ENCODE measurements around the gene FBXW5. TPM values are rescaled to one million over a fixed set of nuclear protein-coding genes. Genes with fewer than 3 reads are reported as not detected.

FBXW5 gene
- total RNA-seq, 5 donors from 2014 or later (not counting 1 experiment from before 2014, with no cell fraction given): 60.9 to 161 (median 145) TPM

DNA sequence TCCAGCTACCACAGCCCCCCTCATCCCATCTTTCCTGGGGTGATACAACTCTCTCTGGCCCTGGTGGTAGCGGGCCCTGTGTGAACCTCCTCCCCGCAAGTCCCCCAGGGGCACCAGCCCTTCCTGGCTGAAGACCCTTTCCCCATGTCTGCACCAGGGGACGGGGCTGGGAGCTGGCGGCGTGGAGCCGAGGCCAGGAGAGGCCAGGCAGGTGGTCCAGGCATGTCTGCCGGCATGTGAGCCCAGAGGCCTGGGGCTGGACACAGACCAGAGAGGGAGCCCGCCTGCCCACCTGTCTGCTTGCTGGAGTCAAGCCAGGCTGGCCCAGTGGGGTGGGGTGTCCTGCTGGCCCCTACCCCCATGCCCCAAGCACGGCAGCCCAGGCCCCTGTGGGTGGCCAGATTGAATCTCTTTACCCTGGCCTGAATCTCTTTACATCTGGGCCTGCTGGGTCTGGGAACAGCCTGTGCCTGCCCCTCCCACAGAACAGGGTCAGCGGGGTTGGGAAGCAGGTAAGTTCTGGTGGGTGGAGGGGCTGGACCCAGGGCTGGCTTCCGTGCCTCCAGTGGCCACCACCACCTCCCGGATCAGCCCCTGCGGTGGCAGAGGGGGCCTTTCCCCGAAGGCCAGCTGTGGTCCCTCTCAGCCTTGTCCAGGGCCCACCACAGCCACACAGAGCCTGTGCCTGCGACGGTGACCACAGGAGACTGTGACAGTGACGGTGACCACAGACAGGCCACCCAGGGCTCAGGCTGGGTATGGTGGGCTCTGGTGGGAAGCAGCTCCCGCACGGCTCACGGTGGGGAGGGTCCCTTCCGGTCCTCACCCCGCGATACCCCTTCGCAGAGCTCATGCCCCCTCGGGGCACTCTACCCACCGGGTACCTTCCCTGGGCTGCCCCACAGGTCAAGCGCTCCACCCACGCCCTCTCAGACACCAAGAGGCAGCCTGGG, 14.6 kb upstream of the FBXW5 start:
- H3K4me1 ChIP-seq (ENCODE audit: control insufficient read depth in 1 of 2, extremely low read depth in 1 of 2, insufficient read depth in 2 of 2, low read length in 2 of 2): peaks cover 2 to 69% of the 10 kb centered on the region in 2 experiments
- Mint-ChIP-seq H3K27ac (peak overlapping the region; percentile 27 to 92), H3K36me3 (no peaks in the 10 kb centered on the region), H3K27me3 (no peaks in the 10 kb centered on the region), H3K4me1 (peaks cover 10 to 35% (median 29%) of the 10 kb centered on the region in 3 donors), H3K9me3 (peaks cover 0 to 2% (median 0%) of the 10 kb centered on the region in 3 donors), H3K4me3 (peak overlapping the region in 1 of 3 donors; percentile 62)
- ATAC-seq (replicated peaks in 1 of 4) (no peak), DNase-seq (no peak)
- no peaks in the 10 kb centered on the region for H3K9me3 ChIP-seq
- POLR2A ChIA-PET: interaction anchor here in 1 of 2 donors (0.6 kb wide), 1 partner anchor 208 kb away, joined by 7 read pairs; no protein-coding TSS in a partner anchor
- H3K36me3 ChIP-seq (ENCODE audit: control insufficient read depth in 2 of 2, extremely low read depth in 1 of 2, insufficient read depth in 1 of 2, low read length in 1 of 2): no peaks in the 10 kb centered on the region
- H3K27me3 ChIP-seq (replicated peaks in 1 of 2; ENCODE audit: control insufficient read depth in 2 of 2, extremely low read depth in 1 of 2, insufficient read depth in 2 of 2, low read length in 1 of 2): peaks cover 0 to 3% of the 10 kb centered on the region in 2 experiments
- WGBS (ENCODE audit: insufficient coverage): 88% methylated on average over 22 of the region's 28 CpGs
- H3K4me3 ChIP-seq (ENCODE audit: control insufficient read depth in 1 of 2, extremely low read depth in 1 of 2, low read length in 1 of 2): no peak overlapping the region
- CTCF ChIA-PET: no interaction called here
- peak overlapping the region; percentile 69 for H3K27ac ChIP-seq (ENCODE audit: low read length)

DNA sequence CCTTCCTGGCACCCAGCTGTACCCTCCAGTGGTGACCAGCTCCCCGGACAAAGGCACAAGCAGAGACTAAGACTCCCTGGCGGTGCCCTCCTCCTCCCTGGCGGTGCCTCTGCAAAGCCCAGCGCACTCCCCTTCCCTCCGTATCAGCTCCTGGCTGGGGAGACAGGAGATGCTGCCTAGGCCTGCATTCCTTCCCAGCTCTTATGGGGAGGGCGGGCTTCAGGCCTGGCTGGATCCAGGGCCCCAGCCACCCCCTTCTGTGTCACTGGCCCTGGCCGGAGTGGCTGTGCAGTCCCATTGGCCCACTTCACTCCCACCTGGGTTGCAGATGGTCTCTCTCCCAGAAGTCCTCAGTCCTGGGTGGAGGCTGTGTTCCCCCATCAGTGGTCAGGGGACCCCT, 13.9 kb upstream of the FBXW5 start:
- H3K4me3 Mint-ChIP-seq: no peak overlapping the region
- Histone ChIP-seq H3K9me3 (no peaks in the 10 kb centered on the region), H3K27ac (ENCODE audit: low read length) (peak overlapping the region; percentile 69), H3K4me3 (ENCODE audit: control insufficient read depth in 1 of 2, extremely low read depth in 1 of 2, low read length in 1 of 2) (no peak overlapping the region), H3K27me3 (replicated peaks in 1 of 2; ENCODE audit: control insufficient read depth in 2 of 2, extremely low read depth in 1 of 2, insufficient read depth in 2 of 2, low read length in 1 of 2) (peaks cover 0 to 3% of the 10 kb centered on the region in 2 experiments), H3K4me1 (ENCODE audit: control insufficient read depth in 1 of 2, extremely low read depth in 1 of 2, insufficient read depth in 2 of 2, low read length in 2 of 2) (peaks cover 2 to 62% of the 10 kb centered on the region in 2 experiments), H3K36me3 (ENCODE audit: control insufficient read depth in 2 of 2, extremely low read depth in 1 of 2, insufficient read depth in 1 of 2, low read length in 1 of 2) (no peaks in the 10 kb centered on the region)
- no peaks in the 10 kb centered on the region for H3K27me3 Mint-ChIP-seq
- no peaks in the 10 kb centered on the region for H3K36me3 Mint-ChIP-seq
- peaks cover 0 to 2% (median 0%) of the 10 kb centered on the region in 3 donors for H3K9me3 Mint-ChIP-seq
- ChIA-PET POLR2A (no interaction called here), CTCF (no interaction called here)
- H3K27ac Mint-ChIP-seq: peak overlapping the region; percentile 27 to 52
- WGBS (ENCODE audit: insufficient coverage): 96% methylated on average over 4 of the region's 7 CpGs
- peaks cover 10 to 35% (median 29%) of the 10 kb centered on the region in 3 donors for H3K4me1 Mint-ChIP-seq
- DNase-seq (no peak), ATAC-seq (replicated peaks in 1 of 4) (no peak)

DNA sequence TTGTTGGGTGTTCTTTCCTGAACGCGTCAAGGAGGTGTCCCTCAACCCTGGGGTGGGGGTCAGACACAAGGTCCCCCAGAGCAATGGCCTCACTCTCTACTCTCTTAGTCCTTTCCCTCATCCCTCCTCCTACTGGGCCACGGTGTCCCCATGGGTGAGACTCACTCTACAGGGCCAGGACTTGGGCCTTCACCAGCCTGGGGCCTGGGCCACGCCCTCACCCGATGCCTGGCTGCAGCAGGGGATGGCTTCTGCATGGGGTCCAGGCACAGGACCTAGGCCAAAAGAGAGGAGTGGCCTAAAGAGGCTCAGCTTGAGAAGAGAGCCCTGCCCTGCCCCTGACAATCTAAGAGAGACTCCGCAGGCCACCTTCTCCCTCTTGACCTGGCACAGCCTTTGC, 13.4 kb upstream of the FBXW5 start:
- Histone ChIP-seq H3K4me3 (ENCODE audit: control insufficient read depth in 1 of 2, extremely low read depth in 1 of 2, low read length in 1 of 2) (no peak overlapping the region), H3K4me1 (ENCODE audit: control insufficient read depth in 1 of 2, extremely low read depth in 1 of 2, insufficient read depth in 2 of 2, low read length in 2 of 2) (peaks cover 2 to 56% of the 10 kb centered on the region in 2 experiments), H3K36me3 (ENCODE audit: control insufficient read depth in 2 of 2, extremely low read depth in 1 of 2, insufficient read depth in 1 of 2, low read length in 1 of 2) (no peaks in the 10 kb centered on the region), H3K27ac (ENCODE audit: low read length) (no peak overlapping the region), H3K9me3 (no peaks in the 10 kb centered on the region), H3K27me3 (replicated peaks in 1 of 2; ENCODE audit: control insufficient read depth in 2 of 2, extremely low read depth in 1 of 2, insufficient read depth in 2 of 2, low read length in 1 of 2) (peaks cover 0 to 3% of the 10 kb centered on the region in 2 experiments)
- Mint-ChIP-seq H3K27me3 (no peaks in the 10 kb centered on the region), H3K4me1 (peaks cover 10 to 30% (median 24%) of the 10 kb centered on the region in 3 donors), H3K4me3 (no peak overlapping the region), H3K9me3 (peaks cover 0 to 2% (median 0%) of the 10 kb centered on the region in 3 donors), H3K27ac (no peak overlapping the region), H3K36me3 (no peaks in the 10 kb centered on the region)
- WGBS (ENCODE audit: insufficient coverage): 93% methylated on average over 4 of the region's 6 CpGs
- no peak for ATAC-seq (replicated peaks in 1 of 4)
- POLR2A ChIA-PET: no interaction called here
- no peak for DNase-seq
- CTCF ChIA-PET: no interaction called here

DNA sequence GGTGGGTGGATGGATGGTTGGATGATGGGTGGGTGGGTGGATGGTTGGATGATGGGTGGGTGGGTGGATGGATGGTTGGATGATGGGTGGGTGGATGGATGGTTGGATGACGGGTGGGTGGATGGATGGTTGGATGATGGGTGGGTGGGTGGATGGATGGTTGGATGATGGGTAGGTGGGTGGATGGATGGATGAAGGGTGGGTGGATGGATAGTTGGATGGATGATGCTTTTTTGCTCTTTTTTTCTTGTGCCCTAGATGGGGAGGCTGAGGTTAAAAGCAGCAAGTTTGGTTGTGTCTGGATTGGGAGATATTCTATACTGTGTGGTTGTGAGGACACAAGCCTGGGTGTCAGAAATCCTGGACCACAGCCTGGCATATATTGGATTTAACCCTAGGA, 12.9 kb upstream of the FBXW5 start:
- DNase-seq (no peak), ATAC-seq (replicated peaks in 1 of 4) (no peak)
- no peaks in the 10 kb centered on the region for H3K36me3 ChIP-seq (ENCODE audit: control insufficient read depth in 2 of 2, extremely low read depth in 1 of 2, insufficient read depth in 1 of 2, low read length in 1 of 2)
- H3K9me3 ChIP-seq: no peaks in the 10 kb centered on the region
- H3K4me1 Mint-ChIP-seq: peaks cover 10 to 26% (median 20%) of the 10 kb centered on the region in 3 donors
- no peak overlapping the region for H3K27ac Mint-ChIP-seq
- ChIA-PET CTCF (no interaction called here), POLR2A (no interaction called here)
- H3K27me3 Mint-ChIP-seq: no peaks in the 10 kb centered on the region
- WGBS (ENCODE audit: insufficient coverage): 100% methylated on average over 1 of the region's 1 CpG
- no peak overlapping the region for H3K4me3 ChIP-seq (ENCODE audit: control insufficient read depth in 1 of 2, extremely low read depth in 1 of 2, low read length in 1 of 2)
- H3K4me3 Mint-ChIP-seq: no peak overlapping the region
- H3K27me3 ChIP-seq (replicated peaks in 1 of 2; ENCODE audit: control insufficient read depth in 2 of 2, extremely low read depth in 1 of 2, insufficient read depth in 2 of 2, low read length in 1 of 2): peaks cover 0 to 3% of the 10 kb centered on the region in 2 experiments
- H3K4me1 ChIP-seq (ENCODE audit: control insufficient read depth in 1 of 2, extremely low read depth in 1 of 2, insufficient read depth in 2 of 2, low read length in 2 of 2): peaks cover 2 to 52% of the 10 kb centered on the region in 2 experiments
- H3K9me3 Mint-ChIP-seq: peaks cover 0 to 2% (median 0%) of the 10 kb centered on the region in 3 donors
- H3K36me3 Mint-ChIP-seq: no peaks in the 10 kb centered on the region
- no peak overlapping the region for H3K27ac ChIP-seq (ENCODE audit: low read length)

DNA sequence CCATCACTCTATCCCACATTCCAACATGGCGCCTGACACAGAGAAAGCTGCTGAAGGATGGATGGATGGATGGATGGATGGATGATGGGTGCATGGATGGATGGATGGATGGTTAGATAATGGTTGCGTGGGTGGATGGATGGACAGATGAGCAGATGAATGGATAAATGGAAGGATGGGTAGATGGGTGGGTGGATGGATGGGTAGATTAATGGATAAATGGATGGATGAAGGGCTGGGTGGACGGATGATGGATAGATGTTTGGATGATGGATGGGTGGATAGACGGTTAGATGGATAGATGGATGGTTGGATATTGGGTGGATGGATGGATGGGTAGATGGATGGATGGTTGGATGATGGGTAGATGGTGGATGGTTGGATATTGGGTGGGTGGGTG, 12.1 kb upstream of the FBXW5 start:
- ChIA-PET CTCF (no interaction called here), POLR2A (no interaction called here)
- H3K27me3 ChIP-seq (replicated peaks in 1 of 2; ENCODE audit: control insufficient read depth in 2 of 2, extremely low read depth in 1 of 2, insufficient read depth in 2 of 2, low read length in 1 of 2): peaks cover 0 to 3% of the 10 kb centered on the region in 2 experiments
- H3K9me3 ChIP-seq: no peaks in the 10 kb centered on the region
- no peak overlapping the region for H3K4me3 ChIP-seq (ENCODE audit: control insufficient read depth in 1 of 2, extremely low read depth in 1 of 2, low read length in 1 of 2)
- H3K4me1 ChIP-seq (ENCODE audit: control insufficient read depth in 1 of 2, extremely low read depth in 1 of 2, insufficient read depth in 2 of 2, low read length in 2 of 2): peaks cover 2 to 43% of the 10 kb centered on the region in 2 experiments
- H3K36me3 Mint-ChIP-seq: no peaks in the 10 kb centered on the region
- ATAC-seq (replicated peaks in 1 of 4) (no peak), DNase-seq (no peak)
- peaks cover 0 to 2% (median 0%) of the 10 kb centered on the region in 3 donors for H3K9me3 Mint-ChIP-seq
- WGBS (ENCODE audit: insufficient coverage): 100% methylated on average over 3 of the region's 4 CpGs
- no peak overlapping the region for H3K4me3 Mint-ChIP-seq
- H3K27ac Mint-ChIP-seq: no peak overlapping the region
- H3K27me3 Mint-ChIP-seq: no peaks in the 10 kb centered on the region
- H3K27ac ChIP-seq (ENCODE audit: low read length): no peak overlapping the region
- H3K4me1 Mint-ChIP-seq: peaks cover 10 to 20% (median 17%) of the 10 kb centered on the region in 3 donors
- no peaks in the 10 kb centered on the region for H3K36me3 ChIP-seq (ENCODE audit: control insufficient read depth in 2 of 2, extremely low read depth in 1 of 2, insufficient read depth in 1 of 2, low read length in 1 of 2)

DNA sequence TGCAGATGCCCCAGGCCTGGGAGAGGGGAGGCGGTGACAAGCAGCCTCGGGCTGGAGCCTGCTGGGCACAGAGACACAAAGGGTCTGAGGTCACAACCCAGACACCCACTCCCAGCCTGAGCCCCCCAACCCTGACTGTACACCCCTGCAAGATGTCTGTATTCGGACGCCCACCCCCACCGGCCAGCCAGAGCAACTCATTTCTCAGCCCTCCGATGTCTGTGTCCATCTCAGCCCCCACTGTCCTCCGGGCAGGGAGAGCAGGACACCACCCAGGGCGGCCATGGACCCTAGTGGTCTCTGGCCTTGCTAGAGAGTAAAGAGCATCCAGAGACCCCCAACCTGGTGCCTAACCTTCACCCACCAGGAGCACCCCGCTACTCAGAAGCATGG, 11.4 kb upstream of the FBXW5 start:
- Mint-ChIP-seq H3K27me3 (no peaks in the 10 kb centered on the region), H3K4me3 (no peak overlapping the region), H3K9me3 (peaks cover 0 to 2% (median 0%) of the 10 kb centered on the region in 3 donors), H3K36me3 (no peaks in the 10 kb centered on the region), H3K4me1 (peaks cover 10 to 17% (median 16%) of the 10 kb centered on the region in 3 donors), H3K27ac (peak overlapping the region in 1 of 2 donors; percentile 34)
- Histone ChIP-seq H3K27ac (ENCODE audit: low read length) (no peak overlapping the region), H3K4me1 (ENCODE audit: control insufficient read depth in 1 of 2, extremely low read depth in 1 of 2, insufficient read depth in 2 of 2, low read length in 2 of 2) (peaks cover 1 to 39% of the 10 kb centered on the region in 2 experiments), H3K9me3 (no peaks in the 10 kb centered on the region), H3K36me3 (ENCODE audit: control insufficient read depth in 2 of 2, extremely low read depth in 1 of 2, insufficient read depth in 1 of 2, low read length in 1 of 2) (no peaks in the 10 kb centered on the region), H3K4me3 (ENCODE audit: control insufficient read depth in 1 of 2, extremely low read depth in 1 of 2, low read length in 1 of 2) (no peak overlapping the region), H3K27me3 (replicated peaks in 1 of 2; ENCODE audit: control insufficient read depth in 2 of 2, extremely low read depth in 1 of 2, insufficient read depth in 2 of 2, low read length in 1 of 2) (peaks cover 0 to 3% of the 10 kb centered on the region in 2 experiments)
- WGBS (ENCODE audit: insufficient coverage): 95% methylated on average over 6 of the region's 9 CpGs
- ChIA-PET POLR2A (no interaction called here), CTCF (no interaction called here)
- no peak for DNase-seq
- ATAC-seq (replicated peaks in 1 of 4): no peak

All from T-cell (primary cell).